ENCODE results near the gene SORCS2.

Gene SORCS2

GRCh38 chr4:7299908-7300710 is 107.8 kb downstream of the SORCS2 start:
- TF ChIP-seq CTCF (IDR thresholded peaks at IDR 0.05; ENCODE audit: low read depth, low read length): no peak
- no peak for DNase-seq (ENCODE audit: extremely low read depth, low read depth)

- no peak for TF ChIP-seq CTCF (IDR thresholded peaks at IDR 0.05; ENCODE audit: low read depth, low read length)
- no peak for DNase-seq (ENCODE audit: extremely low read depth, low read depth)
These were observed 108.4 kb downstream of the SORCS2 start for GRCh38 chr4:7300711-7301095.

- no peak for DNase-seq (ENCODE audit: extremely low read depth, low read depth)
- no peak for TF ChIP-seq CTCF (IDR thresholded peaks at IDR 0.05; ENCODE audit: low read depth, low read length)
These were observed 108.9 kb downstream of the SORCS2 start for GRCh38 chr4:7301126-7301785.

GRCh38 chr4:7301846-7302630 is 109.7 kb downstream of the SORCS2 start:
- no peak for DNase-seq (ENCODE audit: extremely low read depth, low read depth)
- TF ChIP-seq CTCF (IDR thresholded peaks at IDR 0.05; ENCODE audit: low read depth, low read length): no peak

- TF ChIP-seq CTCF (IDR thresholded peaks at IDR 0.05; ENCODE audit: low read depth, low read length): no peak
- DNase-seq (ENCODE audit: extremely low read depth, low read depth): no peak
These were observed 110.6 kb downstream of the SORCS2 start for GRCh38 chr4:7302781-7303404.

- TF ChIP-seq CTCF (IDR thresholded peaks at IDR 0.05; ENCODE audit: low read depth, low read length): no peak
- DNase-seq (ENCODE audit: extremely low read depth, low read depth): no peak
These were observed 111.2 kb downstream of the SORCS2 start for GRCh38 chr4:7303561-7303960.

Measured in AG09319 (cell line).